Posterior vena cava (tissue), 2 donors: Measurements from ENCODE around the gene PMEPA1. TPM values are rescaled to one million over a fixed set of nuclear protein-coding genes. Genes with fewer than 3 reads are reported as not detected.
A peak's percentile ranks its signal among the peaks of the same experiment; 100 is the strongest.
"Not testable (repeated sequence)": the region's sequence is repeated elsewhere in the genome, so short reads cannot be mapped to it uniquely, and the experiment has no call there.

Source experiments
- DNase-seq: peaks from one replicate; pipeline ENCODE4 v3.0.0-alpha.2; 2020; ENCODE audit warnings: low spot score
- intact Hi-C, 2 donors: fragments of 100-400 bp; cut with DNase I; formaldehyde crosslinking; loops; one replicate each; pipeline versions ENCODE4 v1.14.1 to v1.14.2; 2022 to 2023
- total RNA-seq, 2 donors: library from RNA; stranded (reverse); fragmentation: NEBNext Ultra II Directional; extraction: Animal tissue kit (Norgen Biotek cat#: 25700); gene quantifications; one replicate each; pipeline ENCODE4 v1.2.1, GENCODE V29; 2021
- donor health status: DM: yes; HTN: yes; CAD: no.
- donor health status: DM: yes; HTN: yes; CAD: no.

The PMEPA1 gene
- total RNA-seq, 2 donors from 2014 or later = 45.6 to 55.6 TPM

DNA sequence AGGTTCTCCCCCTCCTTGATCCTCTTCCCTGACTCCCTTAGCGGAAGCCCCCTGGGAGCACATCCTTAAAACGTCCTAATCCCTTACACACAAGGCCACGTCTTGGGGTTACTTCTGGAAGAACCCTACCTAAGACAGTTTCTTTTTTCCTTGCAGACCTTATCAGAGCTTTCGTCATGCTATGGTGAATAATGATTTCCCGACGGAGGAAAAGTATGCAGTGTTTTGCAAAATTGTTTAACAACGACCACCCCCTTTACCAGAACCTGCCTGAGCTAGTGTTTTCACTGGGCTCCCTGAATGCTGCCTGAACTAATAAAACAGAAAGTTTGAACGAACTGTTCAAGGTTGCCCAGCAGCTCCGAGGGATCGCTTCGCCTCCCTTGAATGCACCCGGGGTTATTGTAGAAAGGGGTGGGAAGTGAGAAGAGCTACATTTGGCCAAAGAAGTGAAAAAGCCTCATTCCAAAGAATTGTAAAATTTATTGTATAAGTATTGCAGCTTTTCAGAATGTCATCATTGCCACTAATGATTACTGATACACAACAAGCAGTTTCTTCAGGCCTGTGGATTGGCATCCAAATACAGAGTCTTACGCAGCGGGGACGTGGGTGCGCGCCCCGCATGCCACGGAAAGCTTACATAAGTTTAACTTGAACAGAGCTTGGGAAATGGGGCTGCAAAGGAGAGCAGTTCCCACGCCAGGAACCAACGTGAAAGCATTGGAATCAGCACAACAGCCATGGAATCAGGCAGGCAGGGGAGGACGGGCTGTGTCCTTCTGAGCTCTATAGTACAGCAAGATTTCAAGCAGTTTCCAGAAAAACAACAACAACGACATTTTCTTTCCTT, 61.7 kb downstream of the PMEPA1 start:
- DNase-seq = no peak
- intact Hi-C loops = no loop called here

DNA sequence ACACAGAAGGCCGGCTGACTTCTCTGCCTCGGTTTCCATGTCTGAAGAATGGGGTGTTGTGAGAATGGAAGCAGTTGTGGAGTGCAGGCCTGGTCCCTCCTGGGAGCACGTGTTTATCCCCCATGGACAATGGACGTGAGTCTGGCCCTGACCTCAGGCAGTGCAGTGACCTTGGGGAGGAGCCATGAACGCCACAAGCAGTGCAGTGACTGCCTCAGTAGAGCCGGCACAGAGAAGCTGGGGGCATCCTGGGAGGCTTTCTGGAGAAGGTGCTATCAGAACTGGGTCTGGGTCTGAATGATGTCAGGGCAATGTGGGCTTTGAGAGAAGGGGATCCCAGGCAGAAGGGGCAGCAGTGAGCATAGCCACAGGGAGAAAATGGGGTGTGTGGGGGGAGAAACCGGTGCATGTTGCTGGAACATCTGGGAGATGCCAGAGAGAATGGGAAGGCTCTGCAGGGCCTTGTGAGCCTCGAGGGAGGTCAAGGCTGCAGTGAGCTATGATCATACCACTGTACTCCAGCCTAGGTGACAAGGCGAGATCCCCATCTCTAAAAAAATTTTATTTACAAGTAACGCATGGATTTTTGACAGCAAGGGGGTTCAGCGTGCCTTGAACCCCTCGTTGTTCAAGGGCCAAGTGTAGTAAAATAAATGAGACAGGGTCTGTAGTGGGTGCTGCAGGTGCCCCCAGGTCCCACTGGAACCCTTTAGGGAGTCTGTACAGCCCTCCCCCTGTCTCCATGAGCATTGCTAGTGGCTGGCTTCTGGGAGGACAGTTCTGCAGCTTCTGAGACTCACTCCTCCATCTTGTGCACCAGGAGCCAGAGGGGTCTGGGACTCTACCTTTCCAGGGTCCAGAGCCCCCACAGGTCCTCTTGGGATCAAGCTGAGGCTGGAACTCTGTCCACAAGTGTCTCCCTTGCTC, 62.5 kb downstream of the PMEPA1 start:
- intact Hi-C loops = no loop called here
- no peak for DNase-seq

DNA sequence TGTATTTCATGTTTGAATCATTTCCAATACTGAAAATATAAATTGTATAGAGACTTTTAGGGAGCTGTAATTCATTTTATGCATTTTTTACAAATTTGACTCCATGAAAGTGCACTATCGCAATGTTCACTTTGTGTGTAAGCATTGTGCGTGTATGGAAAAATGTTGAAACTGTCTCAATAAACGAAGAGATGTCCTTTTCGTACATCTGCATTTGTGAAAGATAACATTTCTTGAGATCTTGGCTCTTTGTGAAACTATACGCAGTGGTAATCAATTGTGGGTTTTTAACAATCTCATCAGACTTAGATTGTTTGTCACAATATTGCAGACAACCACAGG, 70.9 kb downstream of the PMEPA1 start:
- no peak for DNase-seq
- intact Hi-C loops = loop anchor here in 1 of 2 donors (5.0 kb wide), 1 partner anchor 563 kb away; no protein-coding TSS in a partner anchor

DNA sequence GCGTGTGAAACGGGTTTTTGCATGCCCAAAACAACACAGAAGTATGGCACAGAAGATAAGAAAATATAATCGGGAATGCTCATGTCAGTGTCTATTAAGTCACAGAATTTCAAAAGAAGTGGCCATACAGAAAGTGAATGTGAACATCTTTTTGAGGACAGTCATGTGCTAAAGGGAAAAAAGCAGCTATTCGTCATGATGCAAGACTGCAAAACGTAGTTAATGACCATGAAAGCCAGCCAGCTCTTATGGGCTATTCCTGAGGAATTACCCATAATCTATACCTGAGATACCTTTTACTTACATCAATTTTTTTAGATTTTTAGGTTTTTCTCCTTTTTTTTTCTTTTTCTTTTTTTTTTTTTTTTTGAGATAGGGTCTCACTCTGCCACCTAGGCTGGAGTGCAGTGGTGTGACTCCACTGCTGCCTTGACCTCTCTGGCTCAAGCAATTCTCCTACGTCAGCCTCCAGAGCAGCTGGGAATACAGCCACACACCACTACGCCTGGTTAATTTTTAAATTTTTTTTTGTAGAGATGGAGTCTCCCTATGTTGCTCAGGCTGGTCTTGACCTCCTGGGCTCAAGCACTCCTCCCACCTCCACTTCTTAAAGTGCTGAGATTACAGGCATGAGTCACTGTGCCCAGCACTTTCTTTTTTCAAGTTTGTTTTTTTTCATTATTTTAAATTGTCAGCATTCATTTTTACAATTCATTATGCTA, 71.5 kb downstream of the PMEPA1 start:
- intact Hi-C loops = loop anchor here in 1 of 2 donors (5.0 kb wide), 1 partner anchor 564 kb away; no protein-coding TSS in a partner anchor
- no peak for DNase-seq

DNA sequence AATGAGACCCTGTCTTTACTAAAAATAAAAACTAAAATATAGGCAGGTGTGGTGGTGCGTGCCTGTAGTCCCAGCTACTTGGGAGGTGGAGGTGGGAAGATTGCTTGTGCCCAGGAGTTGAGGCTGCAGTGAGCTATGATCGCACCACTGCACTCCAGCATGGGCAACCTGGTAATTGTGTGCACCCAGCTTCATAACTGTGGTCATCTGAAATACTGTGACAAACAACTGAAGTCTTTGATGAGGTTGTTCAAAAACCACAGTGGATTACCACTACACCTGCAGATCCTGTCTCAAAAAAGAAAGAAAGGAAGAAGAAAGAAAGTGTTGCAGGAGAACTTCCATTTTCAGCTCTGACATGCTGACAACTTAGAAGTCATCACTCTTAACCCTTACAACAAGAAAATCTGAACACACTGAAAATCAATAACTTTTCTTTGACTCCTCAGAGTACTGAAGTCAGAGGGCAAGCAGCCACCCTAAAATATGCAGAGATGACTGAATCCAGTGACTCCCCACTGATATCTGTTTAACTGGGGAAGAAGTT, 75.8 kb downstream of the PMEPA1 start:
- DNase-seq = no peak
- intact Hi-C loops = no loop called here

DNA sequence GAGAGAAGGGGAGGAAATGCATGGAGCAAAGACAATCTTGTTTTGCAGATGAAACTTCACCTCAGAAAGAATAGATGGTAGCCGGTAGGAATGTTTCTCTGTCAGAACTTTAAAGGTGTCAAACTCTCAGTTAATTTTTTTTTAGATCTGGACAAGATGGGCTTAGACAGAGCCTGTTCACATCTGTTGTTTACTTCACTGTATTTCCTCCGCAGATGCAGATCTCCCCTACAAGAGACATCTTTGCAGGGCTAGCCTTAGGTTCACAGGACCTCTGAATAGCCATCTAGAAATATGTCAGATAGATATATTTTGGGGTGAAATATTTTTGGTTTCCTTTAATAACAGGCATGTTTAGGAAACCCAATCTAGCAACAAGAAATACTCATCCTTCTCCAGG, 77.5 kb downstream of the PMEPA1 start:
- intact Hi-C loops = no loop called here
- no peak for DNase-seq

DNA sequence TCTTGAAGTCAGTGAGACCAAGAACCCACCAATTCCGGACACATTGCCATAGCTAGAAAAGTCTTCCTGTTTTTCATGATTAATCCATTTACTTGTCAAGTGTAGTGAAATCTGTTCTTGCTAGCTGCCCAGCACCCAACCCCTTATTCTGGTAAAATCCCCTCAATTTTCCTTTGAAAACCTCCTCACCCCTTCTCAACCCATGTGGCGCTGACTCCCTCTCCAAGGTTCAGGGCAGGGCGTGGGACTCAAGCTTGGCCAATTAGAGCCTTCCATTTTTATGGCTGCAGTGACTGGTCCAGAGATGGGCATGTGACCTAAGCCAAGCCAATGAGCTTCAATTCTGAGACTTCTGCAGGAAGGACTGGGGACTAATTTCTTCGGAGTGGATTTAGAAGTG, 79.8 kb downstream of the PMEPA1 start:
- no peak for DNase-seq

DNA sequence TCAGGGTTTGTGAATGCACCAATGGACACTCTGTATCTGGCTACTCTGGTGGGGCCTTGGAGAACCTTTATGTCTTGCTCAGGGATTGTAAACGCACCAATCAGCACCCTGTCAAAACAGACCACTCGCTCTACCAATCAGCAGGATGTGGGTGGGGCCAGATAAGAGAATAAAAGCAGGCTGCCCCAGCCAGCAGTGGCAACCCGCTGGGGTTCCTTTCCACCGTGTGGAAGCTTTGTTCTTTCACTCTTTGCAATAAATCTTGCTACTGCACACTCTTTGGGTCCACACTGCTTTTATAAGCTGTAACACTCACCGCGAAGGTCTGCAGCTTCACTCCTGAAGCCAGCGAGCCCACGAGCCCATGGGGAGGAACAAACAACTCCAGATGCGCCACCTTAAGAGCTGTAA, 80.3 kb downstream of the PMEPA1 start:
- intact Hi-C loops = not testable (repeated sequence)

More for the DNA sequence above, 79.8 kb downstream of the PMEPA1 start:
- intact Hi-C loops = no loop called here

DNA sequence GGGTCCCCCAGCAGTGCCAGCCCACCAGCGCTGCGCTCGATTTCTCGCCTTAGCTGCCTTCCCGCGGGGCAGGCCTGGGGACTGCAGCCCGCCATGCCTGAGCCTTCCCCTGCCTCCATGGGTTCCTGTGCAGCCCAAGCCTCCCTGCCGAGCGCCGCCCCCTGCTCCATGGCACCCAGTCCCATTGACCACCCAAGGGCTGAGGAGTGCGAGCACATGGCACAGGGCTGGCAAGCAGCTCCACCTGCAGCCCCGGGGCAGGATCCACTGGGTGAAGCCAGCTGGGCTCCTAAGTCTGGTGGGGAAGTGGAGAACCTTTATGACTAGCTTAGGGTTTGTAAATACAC, 80.9 kb downstream of the PMEPA1 start:
- peak; percentile 62 for DNase-seq
- intact Hi-C loops = not testable (repeated sequence)

More for the DNA sequence above, 80.3 kb downstream of the PMEPA1 start:
- DNase-seq = peak; percentile 58

DNA sequence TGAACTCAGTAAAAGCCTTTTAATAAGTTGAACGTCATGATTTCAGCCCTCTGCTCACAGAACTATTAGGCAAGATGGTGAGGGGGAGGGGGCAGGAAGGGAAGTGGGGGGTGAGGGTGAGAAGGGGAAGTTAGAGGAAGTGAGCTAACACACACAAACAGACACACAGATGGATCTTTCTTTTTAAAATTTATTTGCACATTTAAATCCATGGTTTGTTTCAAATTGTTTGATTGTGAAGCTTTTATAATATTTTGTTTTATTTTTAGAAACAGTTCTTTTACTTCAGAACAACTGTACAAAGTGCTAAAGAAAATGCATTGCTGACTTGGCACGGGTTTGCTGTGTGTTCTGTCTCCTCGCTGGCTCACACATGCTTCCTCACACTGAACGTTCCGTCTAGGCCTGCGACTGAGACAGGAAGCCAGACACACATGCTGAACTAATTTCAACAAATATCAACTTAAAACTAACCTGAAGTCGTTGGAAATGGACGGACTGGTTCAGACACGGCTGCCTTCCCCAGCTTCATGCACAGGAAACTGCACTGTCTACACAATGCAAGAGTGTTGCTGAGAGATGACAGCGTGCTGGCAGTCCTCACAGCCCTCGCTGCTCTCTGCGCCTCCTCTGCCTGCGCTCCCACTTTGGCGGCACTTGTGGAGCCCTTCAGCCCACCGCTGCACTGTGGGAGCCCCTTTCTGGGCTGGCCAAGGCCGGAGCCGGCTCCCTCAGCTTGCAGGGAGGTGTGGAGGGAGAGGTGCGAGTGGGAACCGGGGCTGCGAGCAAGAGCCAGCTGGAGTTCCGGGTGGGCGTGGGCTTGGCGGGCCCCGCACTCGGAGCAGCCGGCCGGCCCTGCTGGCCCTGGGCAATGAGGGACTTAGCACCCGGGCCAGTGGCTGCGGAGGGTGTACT, 81.5 kb downstream of the PMEPA1 start:
- DNase-seq = peak; percentile 68
- intact Hi-C loops = no loop called here

DNA sequence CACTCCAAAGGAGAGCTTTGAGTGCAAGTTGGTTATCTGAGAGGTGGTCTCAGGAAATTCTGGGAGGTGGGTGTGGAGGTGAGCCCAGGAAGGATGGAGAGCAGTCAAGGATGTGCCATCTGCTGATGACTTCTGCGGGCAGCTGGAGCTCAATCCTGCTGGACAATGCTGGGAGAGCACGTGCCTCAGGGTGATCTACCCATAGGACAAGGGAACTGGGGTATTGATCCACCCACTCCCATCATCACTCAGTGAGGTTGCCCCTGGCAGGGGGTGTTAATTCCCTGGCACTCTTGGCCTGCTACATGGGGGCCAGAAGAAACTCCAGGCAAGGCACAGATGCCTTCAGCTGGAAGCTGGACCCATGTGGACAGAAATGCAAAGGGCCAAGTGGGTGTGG, 82.5 kb downstream of the PMEPA1 start:
- no peak for DNase-seq
- intact Hi-C loops = no loop called here

DNA sequence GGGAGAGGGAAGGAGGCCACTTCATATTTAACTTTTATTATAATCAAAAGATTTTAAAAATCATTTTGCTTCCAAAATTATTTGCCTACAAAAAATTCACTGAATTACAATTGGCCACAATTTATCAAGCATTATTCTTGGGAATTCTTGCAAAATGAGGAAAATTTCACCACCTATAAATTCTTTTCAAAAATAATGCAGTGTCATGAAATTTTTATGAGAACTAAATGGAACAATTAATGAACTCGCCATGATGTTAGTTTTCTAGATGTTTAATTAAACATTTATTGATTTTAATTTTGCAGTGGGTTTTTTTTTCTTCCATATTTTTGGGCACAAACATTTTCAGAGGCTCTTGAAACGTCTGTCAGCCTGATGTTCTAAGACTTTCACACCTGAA, 83.8 kb downstream of the PMEPA1 start:
- intact Hi-C loops = no loop called here
- DNase-seq = no peak

DNA sequence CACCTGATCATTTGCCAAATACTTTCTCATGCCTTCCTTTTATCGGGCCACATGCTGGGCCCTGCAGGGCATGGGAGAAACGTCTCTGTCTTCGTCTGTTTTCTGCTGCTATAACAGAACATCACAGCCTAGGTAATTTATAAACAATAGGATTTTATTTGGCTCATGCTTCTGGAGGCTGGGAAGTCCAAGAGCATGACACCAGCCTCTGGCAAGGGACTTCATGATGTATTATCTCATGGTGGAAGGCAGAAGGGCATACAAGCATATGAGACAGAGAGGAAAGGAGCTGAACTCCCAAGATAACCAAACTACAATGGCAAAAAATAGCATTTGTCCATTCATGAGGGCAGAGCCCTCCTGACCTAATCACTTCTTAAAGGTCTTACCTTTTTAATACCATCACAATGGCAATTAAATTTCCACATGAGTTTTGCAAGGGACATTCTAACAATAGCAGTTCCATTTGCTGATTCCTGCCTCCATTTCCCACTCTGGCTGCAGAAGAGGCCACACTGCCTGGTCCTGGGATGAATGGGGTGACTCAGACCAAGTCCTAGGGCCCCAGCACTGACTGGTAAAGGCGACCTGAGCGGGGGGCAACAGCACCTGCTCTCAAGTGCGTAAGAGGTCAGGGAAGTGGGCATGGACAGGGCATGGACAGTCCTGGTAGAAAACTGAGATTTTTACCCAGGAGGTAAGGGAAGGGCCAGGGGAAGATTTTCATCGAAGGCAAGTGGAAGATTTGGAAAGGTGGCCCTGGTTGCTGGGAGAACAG, 84.4 kb downstream of the PMEPA1 start:
- no peak for DNase-seq
- intact Hi-C loops = no loop called here

DNA sequence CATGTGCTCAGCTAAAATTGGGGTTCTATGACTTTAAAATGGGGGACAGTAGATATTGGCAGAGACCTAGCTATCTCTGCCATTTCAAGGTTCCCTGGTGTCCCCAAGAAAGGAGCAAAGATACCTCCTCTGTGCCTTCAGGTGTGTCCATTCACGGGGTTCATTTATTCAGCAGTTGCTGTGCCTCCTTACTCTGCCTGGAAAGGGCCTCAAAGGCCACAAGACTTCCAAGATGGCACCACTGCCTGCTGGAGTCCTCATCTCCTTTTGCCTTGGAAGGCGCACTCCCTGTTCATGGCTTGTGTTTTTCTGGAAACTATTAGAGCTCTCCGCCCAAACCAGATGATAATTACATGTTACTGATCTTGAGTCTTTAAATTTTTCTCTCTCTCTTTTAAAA, 85.7 kb downstream of the PMEPA1 start:
- intact Hi-C loops = no loop called here
- no peak for DNase-seq

DNA sequence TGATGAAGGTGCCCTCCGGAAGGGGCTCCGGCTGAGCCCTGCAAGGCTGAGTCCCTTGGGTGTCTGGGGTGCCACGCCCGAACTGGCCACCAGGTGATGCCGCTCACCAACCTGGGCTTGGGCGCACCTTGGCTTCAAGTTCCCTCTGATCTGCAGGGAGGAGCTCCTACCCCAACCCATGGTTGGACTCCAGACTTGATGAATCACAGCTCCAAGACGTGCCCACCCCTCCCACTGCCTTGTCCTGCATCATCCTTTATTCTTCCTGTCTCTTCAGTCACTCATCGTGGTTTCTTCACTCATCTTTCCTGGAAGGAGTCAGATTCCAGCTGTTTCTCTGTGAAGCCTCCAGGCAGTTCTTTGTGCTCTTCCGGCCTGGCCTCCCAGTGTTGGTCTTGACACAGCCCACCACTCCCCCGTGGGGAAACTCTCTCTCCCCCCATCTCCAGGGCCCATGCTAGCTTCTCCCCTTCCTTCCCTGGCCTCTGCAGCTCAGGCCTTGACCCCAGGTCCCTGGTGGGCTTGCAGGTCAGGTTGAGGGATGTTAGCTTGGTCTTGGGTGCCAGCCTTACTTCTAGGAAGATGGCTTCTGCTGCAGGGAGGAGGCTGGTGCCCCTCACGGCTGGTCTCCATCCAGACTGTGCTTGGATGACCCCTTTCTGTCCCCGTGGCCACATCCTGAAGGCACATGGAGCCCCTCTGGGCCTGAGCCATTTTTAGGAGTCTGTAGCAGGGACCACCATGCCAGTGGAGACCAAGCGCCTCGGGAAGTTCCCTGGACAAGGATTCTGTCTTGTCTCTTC, 87.0 kb downstream of the PMEPA1 start:
- intact Hi-C loops = no loop called here

DNA sequence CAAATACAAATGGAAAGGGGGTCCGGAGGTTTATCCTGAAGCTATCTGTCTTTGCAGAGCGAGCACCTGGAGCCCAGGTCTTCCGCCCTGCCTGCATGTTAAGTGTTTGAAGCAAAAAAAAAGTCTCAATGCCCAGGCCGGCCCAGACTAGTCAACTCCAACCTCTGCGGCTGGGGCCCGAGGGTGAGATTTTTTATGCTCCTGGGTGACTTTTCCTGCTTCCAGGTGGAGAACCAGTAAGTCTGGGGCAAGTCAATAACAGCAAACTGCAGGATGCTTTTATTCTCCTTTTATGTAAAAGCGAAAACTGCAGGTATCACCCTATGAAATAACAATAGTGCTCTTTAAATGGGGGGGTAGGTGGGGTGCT, 87.6 kb downstream of the PMEPA1 start:
- intact Hi-C loops = no loop called here
- DNase-seq = no peak

More for the DNA sequence above, 87.0 kb downstream of the PMEPA1 start:
- peak; percentile 83 for DNase-seq
